ENCODE data around the gene CAPN11.

DNA sequence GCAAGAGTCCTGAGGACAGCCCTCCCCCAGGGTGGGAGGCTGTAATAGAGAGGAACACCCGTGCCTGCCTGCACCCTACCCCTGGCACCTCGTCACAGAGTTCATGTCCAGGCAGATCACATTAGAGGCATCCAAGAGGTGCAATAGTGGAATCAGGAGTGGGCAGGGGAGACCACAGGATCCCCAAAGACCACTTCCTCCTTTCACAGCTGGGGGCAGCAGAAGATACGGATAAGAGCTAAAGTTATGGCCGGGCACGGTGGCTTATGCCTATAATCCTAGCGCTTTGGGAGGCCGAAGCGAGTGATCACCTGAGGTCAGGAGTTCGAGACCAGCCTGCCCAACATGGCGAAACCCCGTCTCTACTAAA is 1.5 kb upstream of the CAPN11 start:
- TF ChIP-seq ATF7 (IDR thresholded peaks at IDR 0.05) (no peak), RFX1 (IDR thresholded peaks at IDR 0.05) (no peak), JUND (IDR thresholded peaks at IDR 0.05; ENCODE audit: borderline replicate concordance, low read depth, low read length) (no peak), JUND (tag; IDR thresholded peaks at IDR 0.05; ENCODE audit: borderline replicate concordance, low read depth, low read length) (no peak), EZH2 (IDR thresholded peaks at IDR 0.05; ENCODE audit: borderline replicate concordance, low read depth, low read length) (no peak), ZNF121 (CRISPR knock-in tag; conservative IDR thresholded peaks at IDR 0.05) (no peak), TCFL5 (CRISPR knock-in tag; conservative IDR thresholded peaks at IDR 0.05) (no peak), ZNF431 (CRISPR knock-in tag; IDR thresholded peaks at IDR 0.05) (no peak), PCBP1 (IDR thresholded peaks at IDR 0.05; ENCODE audit: low read depth, low read length, poor library complexity, severe bottlenecking) (no peak)

Measured in K562 (cell line).